Measurements from ENCODE around the gene PLXNA2.

PLXNA2 gene

DNA sequence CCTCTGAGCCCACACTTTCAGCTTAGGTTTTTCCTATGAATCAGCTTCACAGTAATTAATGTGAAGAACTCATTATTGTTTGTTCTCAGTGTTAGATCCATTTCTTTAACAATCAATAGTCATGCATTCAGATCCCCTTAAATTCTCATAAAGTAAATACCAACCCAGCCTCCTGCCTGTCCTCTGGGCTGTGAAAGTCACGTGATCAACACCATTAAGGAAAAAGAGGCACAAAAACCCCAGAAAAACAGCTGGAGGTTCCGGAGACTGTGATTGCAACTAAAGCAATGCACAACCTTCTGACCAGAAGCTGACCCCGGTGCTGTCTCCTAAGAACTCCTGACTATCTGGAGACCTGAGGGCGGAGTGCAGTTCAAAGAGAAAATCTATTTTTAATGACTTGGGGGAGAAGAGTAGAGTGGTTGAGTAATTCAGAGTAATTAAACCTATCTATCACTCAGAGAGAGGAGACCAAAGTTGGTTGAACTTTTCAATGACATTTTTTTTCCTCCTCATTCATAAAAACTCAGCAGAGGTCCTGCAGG lies 132.5 kb downstream of the PLXNA2 start:
- DNase-seq: no peak

DNA sequence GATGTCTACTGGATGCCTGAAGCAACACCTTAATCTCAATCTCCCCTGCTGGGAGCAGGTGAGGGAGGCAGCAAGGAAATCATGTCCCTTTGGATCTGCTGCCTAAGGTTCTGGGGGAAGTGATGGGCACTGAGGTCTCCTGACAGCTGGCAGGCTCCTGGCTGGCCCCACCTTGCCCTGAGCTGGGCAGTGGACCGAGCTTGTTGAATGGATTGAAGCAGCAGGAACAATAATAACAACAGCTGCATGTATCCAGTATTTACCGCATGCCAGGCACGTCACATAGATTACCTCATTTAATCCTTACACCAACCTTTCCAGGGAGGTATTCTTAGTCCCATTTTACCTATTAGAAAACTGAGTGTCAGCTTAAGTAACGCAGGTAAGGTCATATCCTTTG lies 133.9 kb downstream of the PLXNA2 start:
- DNase-seq: no peak

DNA sequence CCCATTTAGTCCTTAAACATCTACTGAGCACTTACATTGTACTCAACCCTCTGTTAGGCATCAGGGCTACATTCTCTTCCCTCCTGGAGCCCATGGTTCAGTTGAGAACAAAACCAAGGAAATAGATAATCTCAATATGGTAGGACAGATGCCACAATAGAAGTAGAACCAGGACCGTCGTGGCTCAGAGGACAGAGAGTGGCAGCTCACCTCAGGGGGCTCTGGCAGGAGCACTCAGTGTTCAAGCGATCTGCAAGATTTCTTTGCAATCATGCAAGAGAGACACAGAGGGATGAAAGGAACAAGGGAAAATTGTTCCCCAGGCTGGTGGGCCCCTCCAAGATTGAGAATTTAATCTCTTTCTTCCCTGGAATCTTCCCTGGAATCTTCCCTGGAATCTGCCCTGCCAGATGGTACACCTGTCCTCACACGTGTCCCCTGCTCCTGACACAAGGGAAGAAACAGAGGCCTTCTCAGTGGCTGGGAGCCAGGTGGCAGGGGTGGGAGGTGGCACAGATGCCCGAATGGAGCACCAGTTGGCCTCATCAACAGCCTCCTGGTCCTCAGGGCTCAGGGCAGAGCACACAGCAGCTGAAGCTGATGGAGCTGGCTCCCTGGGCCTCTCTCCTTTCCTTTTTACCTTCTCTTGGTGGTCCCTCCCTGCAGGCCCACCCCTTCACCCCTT lies 135.4 kb downstream of the PLXNA2 start:
- DNase-seq: no peak

DNA sequence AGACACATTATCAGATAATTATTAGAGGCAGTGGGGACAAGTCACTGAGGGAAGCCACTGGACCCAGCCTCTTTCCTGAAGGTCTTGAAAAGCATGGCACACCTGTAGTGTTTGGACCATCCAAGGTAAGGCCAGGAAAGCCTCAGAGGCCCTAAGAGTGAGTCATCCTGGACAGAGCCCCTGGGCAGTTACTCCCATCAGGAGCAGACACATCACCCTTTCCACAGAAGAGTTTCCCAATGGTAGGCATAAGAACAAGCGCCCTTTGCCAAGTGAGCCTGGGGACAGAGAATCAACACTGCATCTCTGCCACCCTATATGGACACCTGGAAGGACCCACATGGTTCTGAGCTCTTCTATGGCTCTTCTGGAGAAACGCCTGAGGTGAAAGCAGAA lies 136.0 kb downstream of the PLXNA2 start:
- no peak for DNase-seq

DNA sequence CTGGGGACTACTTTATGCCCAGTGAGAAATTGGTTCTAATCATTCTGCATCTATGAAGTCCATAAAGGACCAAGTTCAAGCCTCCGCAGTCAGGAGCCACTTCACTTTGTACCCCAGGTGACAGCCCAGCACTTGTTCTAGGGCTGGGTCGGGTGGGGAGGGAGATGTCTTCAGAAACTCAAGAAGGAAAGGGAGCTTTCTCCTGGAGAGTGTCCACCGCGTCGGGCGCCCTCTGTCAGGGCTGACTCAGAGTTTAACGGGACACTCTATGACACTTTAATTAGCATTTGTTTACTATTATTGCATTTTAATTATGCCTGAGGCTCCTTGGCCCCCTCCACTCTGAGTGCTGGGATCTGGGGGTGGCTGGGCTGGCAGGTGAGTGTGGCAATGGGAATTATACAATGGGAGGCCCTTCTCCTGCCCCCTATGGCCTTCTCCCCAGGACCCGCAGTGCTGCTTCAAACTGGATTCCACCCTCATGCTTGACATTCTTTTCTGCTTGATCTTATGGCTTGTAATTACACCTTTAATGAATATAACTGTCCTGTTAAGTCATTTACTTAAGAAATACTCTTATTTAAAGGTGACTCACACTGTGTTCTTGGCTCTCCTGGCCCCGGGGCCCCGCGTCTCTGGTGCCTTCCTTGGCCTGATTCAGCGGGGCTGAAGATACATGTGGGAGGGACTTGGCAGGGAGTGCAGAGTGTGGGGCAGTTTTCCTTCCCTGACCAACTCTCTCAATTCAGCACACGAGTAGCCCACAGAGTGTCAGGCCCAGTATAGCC lies 136.6 kb downstream of the PLXNA2 start:
- DNase-seq: no peak

DNA sequence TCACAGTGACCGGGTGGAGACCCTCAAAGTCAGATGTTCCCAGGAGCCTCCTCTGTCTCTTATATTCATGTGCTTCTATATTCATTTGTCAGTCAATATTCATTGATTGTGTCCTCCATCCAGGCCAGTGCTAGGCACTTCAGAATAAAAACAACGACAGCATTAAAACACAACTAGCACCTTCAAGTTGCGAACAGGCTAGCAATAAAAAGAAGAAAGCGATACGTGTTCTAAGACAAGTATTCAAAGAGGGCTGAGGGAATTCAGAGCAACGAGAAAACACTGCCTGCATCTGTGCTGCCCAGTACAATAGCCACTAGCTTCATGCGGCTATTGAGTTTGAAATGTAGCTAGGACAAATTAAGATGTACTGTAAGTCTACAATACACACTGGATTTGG lies 138.0 kb downstream of the PLXNA2 start:
- DNase-seq: no peak

DNA sequence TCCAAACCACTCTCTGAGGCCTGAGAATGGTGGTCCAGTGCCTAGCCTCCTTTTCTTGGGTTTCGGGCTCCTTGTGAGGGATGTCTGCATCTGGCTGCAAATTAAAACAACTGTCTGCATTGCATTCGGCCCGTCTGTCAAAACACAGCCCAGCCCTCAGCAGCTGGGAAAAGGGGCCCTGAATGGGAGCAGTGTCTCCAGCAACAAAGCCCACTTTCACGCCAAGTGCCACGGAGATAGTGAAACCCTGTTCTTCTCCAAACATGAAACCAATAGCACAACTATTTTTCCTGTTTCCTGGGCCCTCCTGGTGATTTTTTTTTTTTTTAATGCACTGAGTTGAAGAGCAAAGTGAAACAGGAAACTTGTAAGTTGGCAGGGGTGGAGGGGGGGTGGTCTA lies 138.4 kb downstream of the PLXNA2 start:
- DNase-seq: no peak

DNA sequence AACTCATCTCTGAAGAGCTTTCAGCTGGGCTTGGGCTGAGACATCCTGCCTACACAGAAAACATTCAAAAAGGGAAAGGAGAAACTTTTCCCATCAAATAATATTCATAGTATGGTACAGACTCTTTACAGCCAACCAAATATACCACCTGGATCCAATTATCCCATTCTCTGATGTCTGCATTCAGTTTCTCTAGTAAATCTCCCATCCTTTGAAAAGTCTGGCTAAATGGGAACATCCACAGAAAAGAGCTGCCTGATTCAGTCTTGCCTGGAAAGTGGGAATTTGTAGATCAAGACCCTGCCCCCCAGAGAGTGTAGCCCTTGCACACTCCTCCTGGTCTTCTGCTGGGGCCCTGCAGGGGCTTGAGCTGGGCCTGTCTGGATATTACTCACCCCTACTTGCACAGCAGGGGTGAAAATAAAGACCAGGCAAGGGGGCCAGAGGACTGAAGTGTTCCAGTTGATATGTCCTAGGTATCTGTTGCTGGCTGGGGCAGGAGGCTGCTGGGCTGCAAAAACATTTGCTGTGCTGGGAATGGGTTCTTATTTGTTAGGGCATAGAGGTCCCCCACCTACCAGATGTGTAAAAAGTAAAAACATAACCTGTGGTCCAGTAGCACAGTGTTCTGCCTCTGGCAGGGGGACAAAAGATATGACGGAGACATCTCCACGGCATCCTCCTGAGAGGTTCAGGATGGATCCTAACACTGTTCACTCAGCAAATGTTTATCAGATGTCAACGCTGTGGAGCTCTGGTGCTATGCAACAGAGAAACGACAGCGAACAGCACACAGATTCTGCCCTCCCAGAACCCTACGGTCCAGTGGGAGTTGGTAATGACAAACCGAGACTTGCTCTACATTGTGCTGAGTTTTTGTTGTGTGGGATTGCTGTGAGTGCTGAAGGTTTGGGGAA lies 140.3 kb downstream of the PLXNA2 start:
- no peak for DNase-seq

DNA sequence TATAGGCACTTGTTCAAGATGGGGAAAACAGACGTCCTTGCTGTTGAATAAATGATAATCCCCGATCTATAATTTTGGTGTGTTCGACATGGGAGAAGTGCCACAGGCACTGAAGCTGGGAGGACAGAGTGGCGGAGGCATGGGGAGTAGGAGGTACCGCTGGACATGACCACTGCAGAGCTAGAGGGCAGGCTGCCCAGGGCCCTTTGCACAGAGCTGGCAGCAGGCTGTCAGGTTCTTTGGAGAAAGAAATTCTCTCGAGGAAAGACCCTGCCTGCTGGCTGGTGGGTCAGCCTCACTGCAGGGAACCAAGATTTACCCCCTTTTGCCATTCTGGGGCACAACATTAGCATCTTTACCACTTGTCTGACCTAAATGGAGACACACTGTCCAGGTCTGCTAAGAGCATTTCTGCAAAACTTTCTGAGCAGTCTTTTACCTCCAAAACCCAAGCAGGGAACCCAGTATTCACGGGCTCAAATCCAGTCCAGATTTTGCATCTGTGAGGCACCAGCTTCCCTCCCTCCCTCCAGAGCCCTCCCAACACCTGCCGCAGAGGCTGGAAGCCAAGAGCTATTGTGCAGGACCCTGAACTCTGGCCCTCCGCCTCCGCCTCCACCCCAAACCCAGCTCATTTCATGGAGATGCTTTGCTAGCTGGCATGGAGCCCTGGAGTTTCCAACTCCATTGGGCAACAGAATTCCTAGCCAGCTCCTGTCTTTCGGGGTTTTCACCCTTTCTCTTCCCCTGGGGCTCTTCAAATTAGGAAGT lies 142.3 kb downstream of the PLXNA2 start:
- no peak for DNase-seq

DNA sequence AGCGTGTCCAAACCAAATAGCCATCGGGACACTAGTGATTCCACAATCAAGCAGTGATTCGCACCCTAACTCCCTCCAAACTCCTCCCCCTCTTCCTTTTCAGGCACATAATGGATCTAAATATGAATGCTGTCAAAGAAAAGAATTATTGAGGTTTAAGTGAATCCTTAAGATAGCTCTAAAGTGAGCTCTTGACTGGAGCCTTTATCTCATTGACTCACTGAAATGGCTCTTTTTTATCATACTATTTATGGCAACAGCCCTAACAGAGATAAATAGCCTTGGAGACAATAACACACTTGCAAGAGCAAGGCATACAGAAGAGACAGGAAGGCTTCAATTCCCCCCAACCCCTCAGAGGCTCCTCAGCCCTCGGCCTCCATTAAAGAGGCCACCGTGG lies 143.3 kb downstream of the PLXNA2 start:
- DNase-seq: no peak

DNA sequence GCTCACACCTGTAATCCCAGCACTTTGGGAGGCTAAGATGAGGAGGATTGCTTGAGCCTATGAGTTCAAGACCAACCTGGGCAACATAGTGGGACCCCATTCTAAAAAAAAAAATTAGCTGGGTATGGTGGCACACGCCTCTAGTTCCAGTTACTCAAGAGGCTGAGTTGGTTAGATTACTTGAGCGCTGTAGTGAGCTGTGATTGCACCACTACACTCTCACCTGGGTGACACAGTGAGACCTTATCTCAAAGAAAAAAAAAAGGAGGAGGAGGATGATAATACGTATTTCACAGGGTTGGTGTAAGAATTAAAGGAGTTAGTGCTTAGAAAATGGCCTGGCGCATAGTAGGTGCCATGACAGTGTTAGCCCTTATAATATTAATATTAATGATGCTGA lies 144.1 kb downstream of the PLXNA2 start:
- no peak for DNase-seq

DNA sequence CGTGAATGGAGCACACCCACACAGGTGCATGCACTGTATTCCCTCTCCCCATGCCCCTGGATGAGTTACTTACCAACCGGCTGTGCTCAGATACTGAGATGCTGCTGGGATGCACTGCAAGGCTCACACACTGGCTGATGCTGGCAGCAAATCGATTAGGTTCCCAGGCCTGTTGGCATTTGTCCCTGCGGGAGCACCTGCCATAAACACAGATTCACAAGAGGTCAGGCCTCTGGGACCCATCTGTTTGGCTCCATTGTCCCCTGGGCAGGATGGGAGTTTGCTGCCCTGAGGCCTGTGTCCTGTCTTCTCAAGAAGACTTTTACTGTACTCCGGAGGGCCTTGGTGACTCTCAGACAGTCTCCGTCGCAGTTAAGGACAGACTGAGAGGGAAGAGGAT lies 145.4 kb downstream of the PLXNA2 start:
- no peak for DNase-seq

DNA sequence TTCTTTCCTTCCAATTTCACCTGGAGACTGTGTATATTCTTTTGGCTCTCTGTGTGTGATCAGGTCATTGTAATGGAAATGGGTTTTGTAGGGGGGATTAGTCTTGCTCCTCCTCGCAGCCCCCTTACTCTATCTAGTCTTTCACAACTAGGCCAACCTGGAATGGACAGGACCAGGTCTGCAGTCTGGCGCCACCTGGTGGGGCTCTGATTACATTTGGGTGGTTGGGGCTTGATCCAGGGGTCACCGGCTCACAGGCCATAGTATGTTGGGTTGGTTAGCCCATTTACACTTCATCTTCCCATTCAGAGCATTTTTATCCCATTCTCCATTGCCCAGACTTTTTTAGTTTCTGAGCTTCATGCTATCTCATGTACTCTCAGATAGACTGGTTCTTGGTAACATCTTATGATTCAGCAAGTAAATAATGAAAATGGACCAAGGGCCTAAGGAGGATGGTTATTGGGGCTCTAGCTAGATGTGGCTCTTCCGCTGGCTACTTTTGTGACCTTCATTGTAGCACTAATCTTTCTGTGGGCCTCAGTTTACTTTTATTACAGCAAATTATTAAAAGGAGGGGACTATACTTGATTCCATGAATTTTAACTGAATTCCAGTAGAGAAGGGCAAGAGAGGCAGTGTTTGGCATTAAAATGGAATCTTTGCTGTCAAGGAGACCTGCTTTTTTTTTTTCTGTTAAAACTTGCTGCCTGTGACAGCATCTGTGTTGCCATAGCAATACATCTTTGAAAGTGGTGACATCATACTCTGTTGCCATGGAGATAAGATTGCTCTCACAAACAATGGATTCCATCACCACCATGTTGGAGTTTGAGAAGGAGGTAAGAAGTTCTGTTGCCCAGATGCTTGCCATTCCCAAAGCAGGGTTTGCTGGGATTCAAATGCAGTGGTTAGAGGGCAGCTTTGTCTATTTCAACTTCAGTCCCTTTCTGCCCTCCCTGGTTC lies 150.1 kb downstream of the PLXNA2 start:
- no peak for DNase-seq

DNA sequence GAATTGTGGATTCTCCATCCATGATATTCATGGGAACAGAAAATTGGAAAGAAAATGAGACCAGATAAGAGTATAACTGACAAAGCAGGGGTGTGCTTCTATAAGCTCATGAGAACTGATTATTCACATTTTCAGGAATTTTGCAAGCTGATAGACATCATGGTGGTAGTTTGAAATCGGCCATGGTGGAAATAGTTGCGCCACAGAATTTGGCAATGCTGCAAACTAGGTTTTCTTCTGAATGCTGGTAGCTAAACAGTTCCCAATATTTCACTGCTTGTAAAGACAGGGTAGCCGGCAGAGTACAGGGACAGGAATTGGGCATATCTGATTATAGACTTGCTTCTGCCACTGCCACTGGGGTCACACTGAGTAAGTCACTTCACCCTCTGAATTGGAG lies 151.1 kb downstream of the PLXNA2 start:
- DNase-seq: no peak

DNA sequence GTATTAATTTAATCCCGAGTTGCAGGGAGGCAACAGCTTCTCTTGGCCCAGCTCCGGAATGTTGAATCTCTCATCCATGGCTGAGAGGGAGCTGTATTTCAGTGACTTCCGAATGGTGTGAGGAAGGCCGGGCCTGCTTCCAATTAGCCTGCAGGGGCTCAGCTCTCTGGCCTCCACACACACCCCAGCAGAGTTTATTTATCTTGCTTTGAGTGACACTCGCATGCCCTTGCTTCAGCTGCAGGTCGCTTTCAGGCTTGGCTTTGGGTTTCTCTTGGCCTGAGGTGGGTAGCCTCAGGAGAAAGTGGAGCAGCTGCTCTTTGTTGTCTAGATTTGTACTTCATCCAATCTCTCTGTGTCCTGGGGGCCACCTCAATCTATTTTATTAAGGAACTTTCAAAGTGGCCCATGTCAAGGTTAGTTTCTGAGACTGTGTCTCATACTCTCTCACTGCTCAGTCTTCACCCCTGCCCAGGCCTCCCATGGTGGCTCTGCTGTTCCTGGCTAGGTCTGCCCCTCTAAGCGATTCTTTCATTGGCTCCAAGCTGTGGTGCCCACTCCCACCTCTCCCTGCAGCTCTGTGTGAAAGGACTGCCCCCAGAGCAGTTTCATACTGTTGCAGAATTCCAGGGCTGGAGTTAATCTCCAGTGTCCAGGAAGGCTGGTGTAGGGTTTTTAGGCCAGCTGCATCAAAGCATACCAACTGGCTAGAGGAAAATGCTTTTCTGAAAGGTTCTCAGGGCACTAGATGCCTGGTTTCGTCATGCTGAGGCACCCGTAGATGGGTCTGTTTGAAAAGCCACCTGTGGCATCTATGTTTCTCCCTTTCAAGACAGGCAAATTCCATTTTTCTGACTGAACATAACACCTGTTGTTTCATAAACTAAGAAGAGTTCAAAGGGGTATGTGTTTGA lies 153.5 kb downstream of the PLXNA2 start:
- DNase-seq: no peak

DNA sequence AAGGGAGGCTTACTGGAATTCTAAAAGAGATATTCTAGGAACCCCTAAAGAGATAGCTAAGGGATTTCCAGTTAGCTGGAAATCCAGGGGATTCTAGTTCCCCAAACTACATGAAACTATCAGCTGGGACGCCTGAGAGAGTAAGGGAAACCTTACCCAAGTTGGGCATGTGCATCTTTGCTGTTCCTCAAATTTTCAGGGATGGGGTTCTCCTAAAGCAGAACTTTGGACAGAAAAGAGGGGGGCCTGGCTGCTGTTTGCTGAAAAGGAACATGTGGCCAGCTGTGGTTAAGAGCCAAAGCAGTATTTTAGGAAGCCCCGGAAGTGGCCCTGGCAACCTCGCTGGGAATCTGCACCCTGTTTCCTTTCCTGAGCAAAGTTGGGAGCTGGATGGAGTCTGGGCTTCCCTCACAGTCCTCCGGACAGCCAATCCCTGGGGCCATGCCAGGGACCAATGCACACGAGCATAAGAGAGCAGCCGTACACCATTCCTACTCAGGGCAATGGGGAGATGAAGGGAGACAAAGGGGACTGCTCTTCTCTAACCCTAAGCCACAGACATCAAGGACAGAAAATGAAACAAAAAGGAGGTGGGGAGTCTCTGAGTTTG lies 154.3 kb downstream of the PLXNA2 start:
- DNase-seq: no peak

DNA sequence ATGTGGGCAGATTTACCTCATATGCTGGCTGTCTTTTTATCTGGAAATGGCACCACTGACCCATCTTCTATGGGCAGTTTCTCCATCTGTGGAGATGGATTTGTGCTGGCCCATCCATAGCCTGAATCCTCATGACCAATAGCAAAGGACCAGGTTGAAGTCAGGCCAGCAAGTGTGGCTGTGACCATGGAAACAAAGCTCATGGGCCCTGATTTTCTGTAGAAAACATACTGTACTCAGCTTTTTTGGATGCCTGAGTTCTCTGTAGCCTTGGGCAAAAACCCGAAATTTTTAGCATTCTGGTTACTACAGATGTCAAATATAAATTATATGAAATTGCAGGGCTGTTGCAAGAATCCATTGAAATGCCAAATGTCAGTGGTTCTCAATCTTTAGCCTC lies 155.0 kb downstream of the PLXNA2 start:
- no peak for DNase-seq

DNA sequence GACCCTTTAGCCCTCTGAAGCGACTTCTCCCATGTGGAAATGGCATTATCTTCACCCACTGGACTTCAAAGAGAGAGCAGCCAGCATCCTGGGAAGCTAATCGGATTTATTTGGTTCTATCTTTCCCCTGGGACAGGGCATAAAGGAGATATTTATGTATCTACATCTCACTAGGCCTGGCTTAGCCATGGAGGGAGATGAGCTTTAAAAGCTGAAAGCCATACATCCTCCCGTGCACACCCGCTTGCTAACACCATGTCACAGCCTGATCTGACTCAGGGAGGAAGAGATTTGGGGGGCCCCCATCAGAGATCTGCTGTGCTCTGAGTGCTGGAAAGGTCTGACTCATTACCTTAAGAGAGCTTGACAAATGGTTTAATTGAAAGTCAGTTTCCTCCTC lies 155.9 kb downstream of the PLXNA2 start:
- no peak for DNase-seq

DNA sequence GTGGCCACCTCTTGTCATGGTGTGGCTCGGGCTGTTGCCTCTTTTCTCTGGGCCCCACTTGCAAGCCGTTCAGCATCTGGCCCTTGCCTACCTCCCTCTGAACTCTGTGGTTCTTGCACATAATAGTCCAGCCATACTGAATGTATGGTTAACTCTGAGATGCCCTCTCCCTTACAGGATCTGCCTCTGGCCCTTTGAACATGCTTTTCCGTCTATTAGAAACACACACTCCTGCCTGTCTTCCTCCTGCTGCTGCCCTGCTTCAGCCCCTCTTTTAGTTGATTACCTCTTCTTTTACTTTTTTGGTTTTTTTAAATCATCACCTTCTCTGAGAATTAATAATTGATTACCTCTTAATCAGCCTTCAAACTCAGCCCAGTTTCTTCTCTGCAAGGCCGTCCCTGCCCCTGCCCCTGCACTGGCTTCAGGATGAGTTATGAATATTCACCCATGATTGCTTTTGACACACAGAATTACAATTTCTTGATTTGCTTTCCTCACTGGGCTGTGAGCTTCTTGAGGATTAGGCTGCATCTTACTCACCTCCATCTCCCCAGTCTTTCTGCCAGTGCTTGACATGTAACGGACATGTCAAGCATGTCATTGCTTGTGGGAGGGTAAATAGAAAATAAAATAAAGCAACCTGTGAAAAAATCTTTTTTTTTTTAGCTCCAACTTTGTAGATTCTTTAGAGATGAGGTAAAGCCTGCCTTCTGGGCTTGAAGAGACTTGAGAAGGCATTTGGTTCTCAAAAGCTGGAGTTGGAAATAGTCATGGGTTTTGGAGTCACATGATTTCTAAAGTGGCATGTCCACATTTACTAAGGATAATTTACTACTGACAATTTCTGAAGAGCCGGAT lies 158.3 kb downstream of the PLXNA2 start:
- DNase-seq: no peak

Data from cortex of kidney (tissue), 1 donor.